HG03378 (cell line): ENCODE data around the gene FRYL.
"Not testable (repeated sequence)": the region's sequence is repeated elsewhere in the genome, so short reads cannot be mapped to it uniquely, and the experiment has no call there.

Experiments
- ATAC-seq: cut with Tn5 transposase; IDR thresholded peaks from one replicate; pipeline ENCODE4 v1.9.1; 2021; ENCODE audit warnings: mild to moderate bottlenecking, moderate library complexity; ENCODE audit not compliant: unreplicated experiment

Gene FRYL

GRCh38 chr4:48454591-48454990 is 325.5 kb downstream of the FRYL start:
- no peak for ATAC-seq

GRCh38 chr4:48451656-48452055 is 328.4 kb downstream of the FRYL start:
- not testable (repeated sequence) for ATAC-seq

GRCh38 chr4:48450740-48451139 is 329.3 kb downstream of the FRYL start:
- no peak for ATAC-seq

DNA sequence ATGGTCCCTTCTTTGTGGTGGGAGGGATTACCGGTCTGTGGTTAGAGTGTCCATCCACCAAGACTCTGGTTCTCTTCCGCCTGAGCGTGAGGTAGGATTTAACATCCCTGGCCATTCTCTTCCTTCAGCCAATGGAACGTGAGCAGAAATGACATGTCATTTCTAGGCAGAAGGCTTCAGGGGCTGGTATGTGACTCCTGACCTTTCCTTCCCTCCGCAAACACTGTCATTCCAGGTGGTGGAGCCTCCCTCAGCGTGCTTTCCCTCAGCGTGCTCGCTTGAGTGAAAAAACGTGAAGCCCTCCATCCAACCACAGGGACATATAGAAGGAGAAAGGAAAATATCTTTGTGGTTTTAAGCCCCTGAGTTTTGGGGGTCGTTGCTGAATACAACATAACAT is 330.9 kb downstream of the FRYL start:
- ATAC-seq = no peak
